H1 (cell line): ENCODE measurements around the gene CHRDL1. TPM values are rescaled to one million over a fixed set of nuclear protein-coding genes. Genes with fewer than 3 reads are reported as not detected.

Experiments
- BRCA1 ChIP-seq: IDR thresholded peaks from 2 replicates; pipeline ENCODE4 v1.6.1; 2012; ENCODE audit warnings: low read depth, low read length, improper control_type of control experiment
- CBX5 ChIP-seq: fragments of 300-800, 300-1000 bp; sonication (generic); IDR thresholded peaks from 2 replicates; pipeline ENCODE4 v1.7.1; 2016; ENCODE audit warnings: antibody characterized with exemption, low read length, low read depth
- CHD2 ChIP-seq: IDR thresholded peaks from 2 replicates; pipeline ENCODE4 v1.6.1; 2012; ENCODE audit warnings: low read length, improper control_type of control experiment
- EGR1 ChIP-seq: IDR thresholded peaks from 2 replicates; pipeline ENCODE4 v1.6.1; 2011; ENCODE audit warnings: low read depth, low read length, borderline replicate concordance
- RAD21 ChIP-seq, 2 experiments: IDR thresholded peaks in 1 of 2; conservative IDR thresholded peaks in 1 of 2; 2 replicates each; pipeline ENCODE4 v1.6.1; 2011; ENCODE audit warnings: low read depth in 2 of 2, low read length in 2 of 2, improper control_type of control experiment in 1 of 2, inconsistent platforms in 1 of 2, mild to moderate bottlenecking in 1 of 2, moderate library complexity in 1 of 2
- RNF2 ChIP-seq: fragments of 200-900, 300-1000 bp; sonication (generic); IDR thresholded peaks from 2 replicates; pipeline ENCODE4 v1.7.1; 2016; ENCODE audit warnings: borderline replicate concordance, low read depth, mild to moderate bottlenecking, antibody characterized with exemption, low read length; ENCODE audit not compliant: poor library complexity, severe bottlenecking; ENCODE audit errors: missing control alignments
- SIX5 ChIP-seq: IDR thresholded peaks from 2 replicates; pipeline ENCODE4 v1.6.1; 2011; ENCODE audit warnings: mild to moderate bottlenecking, low read depth, low read length
- SP2 ChIP-seq: IDR thresholded peaks from 2 replicates; pipeline ENCODE4 v1.6.1; 2012; ENCODE audit warnings: mild to moderate bottlenecking, low read length, inconsistent platforms
- SP4 ChIP-seq: IDR thresholded peaks from 2 replicates; pipeline ENCODE4 v1.6.1; 2012; ENCODE audit warnings: low read length, inconsistent platforms
- TAF7 ChIP-seq: optimal IDR thresholded peaks from 2 replicates; pipeline ENCODE3; 2011; ENCODE audit warnings: low read depth, mild to moderate bottlenecking, inconsistent platforms, low read length, moderate library complexity, borderline replicate concordance
- TBP ChIP-seq: IDR thresholded peaks from 2 replicates; pipeline ENCODE4 v1.6.1; 2011; ENCODE audit warnings: low read depth, low read length, improper control_type of control experiment
- polyA plus RNA-seq, 7 experiments: library from polyadenylated mRNA; depleted of rRNA in 3 of 7; stranded (reverse) in 5 of 7; unstranded in 2 of 7; fragments of >200 nt in 5 of 7; fragments of 200-250 nt in 2 of 7; gene quantifications; 1 replicate in 5 of 7; 2 replicates in 1 of 7; 4 replicates in 1 of 7; pipeline versions ENCODE4 v1.2.1 to v1.2.3, GENCODE V29; 2011 to 2013; ENCODE audit warnings: missing spikeins in 2 of 7, mixed read lengths in 2 of 7
- total RNA-seq: library from RNA; stranded (reverse); fragmentation: NEBNext Ultra II Directional; extraction: Animal tissue kit (Norgen Biotek cat#: 25700); gene quantifications from 2 replicates; pipeline ENCODE4 v1.2.1, GENCODE V29; 2021
- TF ChIP-seq, protein P1 (sequence below): fragments of 300-600 bp; sonication (generic); IDR thresholded peaks from 2 replicates; pipeline ENCODE4 v1.7.1; 2012; ENCODE audit warnings: low read length, moderate library complexity, mild to moderate bottlenecking, inconsistent platforms; ENCODE audit not compliant: insufficient replicate concordance

Gene CHRDL1
- total and polyA plus RNA-seq, 2 of the 8 experiments (the other 6 are each of a cell fraction or from before 2014, with no cell fraction given) = 5.6 to 15.6 TPM

DNA sequence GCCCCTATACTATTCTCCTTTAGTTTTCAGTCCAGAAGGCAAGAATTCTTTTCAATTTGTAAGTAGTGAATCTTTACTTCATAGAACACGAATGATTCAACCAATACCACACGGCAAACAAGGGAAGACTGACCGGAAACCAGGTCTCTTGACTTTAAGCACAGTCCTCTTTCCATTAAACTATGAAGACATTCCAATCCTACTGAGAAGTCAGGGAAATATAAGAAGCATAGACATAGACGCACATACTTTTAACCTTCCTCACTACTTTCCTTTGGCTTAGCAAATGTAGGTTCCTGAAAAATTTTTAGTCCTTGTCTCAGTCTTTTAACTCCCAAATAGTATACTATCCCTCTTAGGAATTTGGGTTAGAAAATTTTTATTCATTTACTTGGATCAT, 9.1 kb downstream of the CHRDL1 start (continued):
- TF ChIP-seq, protein P1, sequence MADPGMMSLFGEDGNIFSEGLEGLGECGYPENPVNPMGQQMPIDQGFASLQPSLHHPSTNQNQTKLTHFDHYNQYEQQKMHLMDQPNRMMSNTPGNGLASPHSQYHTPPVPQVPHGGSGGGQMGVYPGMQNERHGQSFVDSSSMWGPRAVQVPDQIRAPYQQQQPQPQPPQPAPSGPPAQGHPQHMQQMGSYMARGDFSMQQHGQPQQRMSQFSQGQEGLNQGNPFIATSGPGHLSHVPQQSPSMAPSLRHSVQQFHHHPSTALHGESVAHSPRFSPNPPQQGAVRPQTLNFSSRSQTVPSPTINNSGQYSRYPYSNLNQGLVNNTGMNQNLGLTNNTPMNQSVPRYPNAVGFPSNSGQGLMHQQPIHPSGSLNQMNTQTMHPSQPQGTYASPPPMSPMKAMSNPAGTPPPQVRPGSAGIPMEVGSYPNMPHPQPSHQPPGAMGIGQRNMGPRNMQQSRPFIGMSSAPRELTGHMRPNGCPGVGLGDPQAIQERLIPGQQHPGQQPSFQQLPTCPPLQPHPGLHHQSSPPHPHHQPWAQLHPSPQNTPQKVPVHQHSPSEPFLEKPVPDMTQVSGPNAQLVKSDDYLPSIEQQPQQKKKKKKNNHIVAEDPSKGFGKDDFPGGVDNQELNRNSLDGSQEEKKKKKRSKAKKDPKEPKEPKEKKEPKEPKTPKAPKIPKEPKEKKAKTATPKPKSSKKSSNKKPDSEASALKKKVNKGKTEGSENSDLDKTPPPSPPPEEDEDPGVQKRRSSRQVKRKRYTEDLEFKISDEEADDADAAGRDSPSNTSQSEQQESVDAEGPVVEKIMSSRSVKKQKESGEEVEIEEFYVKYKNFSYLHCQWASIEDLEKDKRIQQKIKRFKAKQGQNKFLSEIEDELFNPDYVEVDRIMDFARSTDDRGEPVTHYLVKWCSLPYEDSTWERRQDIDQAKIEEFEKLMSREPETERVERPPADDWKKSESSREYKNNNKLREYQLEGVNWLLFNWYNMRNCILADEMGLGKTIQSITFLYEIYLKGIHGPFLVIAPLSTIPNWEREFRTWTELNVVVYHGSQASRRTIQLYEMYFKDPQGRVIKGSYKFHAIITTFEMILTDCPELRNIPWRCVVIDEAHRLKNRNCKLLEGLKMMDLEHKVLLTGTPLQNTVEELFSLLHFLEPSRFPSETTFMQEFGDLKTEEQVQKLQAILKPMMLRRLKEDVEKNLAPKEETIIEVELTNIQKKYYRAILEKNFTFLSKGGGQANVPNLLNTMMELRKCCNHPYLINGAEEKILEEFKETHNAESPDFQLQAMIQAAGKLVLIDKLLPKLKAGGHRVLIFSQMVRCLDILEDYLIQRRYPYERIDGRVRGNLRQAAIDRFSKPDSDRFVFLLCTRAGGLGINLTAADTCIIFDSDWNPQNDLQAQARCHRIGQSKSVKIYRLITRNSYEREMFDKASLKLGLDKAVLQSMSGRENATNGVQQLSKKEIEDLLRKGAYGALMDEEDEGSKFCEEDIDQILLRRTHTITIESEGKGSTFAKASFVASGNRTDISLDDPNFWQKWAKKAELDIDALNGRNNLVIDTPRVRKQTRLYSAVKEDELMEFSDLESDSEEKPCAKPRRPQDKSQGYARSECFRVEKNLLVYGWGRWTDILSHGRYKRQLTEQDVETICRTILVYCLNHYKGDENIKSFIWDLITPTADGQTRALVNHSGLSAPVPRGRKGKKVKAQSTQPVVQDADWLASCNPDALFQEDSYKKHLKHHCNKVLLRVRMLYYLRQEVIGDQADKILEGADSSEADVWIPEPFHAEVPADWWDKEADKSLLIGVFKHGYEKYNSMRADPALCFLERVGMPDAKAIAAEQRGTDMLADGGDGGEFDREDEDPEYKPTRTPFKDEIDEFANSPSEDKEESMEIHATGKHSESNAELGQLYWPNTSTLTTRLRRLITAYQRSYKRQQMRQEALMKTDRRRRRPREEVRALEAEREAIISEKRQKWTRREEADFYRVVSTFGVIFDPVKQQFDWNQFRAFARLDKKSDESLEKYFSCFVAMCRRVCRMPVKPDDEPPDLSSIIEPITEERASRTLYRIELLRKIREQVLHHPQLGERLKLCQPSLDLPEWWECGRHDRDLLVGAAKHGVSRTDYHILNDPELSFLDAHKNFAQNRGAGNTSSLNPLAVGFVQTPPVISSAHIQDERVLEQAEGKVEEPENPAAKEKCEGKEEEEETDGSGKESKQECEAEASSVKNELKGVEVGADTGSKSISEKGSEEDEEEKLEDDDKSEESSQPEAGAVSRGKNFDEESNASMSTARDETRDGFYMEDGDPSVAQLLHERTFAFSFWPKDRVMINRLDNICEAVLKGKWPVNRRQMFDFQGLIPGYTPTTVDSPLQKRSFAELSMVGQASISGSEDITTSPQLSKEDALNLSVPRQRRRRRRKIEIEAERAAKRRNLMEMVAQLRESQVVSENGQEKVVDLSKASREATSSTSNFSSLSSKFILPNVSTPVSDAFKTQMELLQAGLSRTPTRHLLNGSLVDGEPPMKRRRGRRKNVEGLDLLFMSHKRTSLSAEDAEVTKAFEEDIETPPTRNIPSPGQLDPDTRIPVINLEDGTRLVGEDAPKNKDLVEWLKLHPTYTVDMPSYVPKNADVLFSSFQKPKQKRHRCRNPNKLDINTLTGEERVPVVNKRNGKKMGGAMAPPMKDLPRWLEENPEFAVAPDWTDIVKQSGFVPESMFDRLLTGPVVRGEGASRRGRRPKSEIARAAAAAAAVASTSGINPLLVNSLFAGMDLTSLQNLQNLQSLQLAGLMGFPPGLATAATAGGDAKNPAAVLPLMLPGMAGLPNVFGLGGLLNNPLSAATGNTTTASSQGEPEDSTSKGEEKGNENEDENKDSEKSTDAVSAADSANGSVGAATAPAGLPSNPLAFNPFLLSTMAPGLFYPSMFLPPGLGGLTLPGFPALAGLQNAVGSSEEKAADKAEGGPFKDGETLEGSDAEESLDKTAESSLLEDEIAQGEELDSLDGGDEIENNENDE = no peak
- TF ChIP-seq RAD21 (IDR thresholded peaks at IDR 0.05 in 1 of 2, conservative IDR thresholded peaks at IDR 0.05 in 1 of 2; ENCODE audit: low read depth in 2 of 2, low read length in 2 of 2) (no peak), TAF7 (no peak), BRCA1 (no peak), SP4 (no peak), CHD2 (no peak), SIX5 (no peak), EGR1 (no peak), SP2 (no peak), TBP (no peak), CBX5 (no peak), RNF2 (no peak)
